ENCODE data around the gene NPIPB6. TPM values are rescaled to one million over a fixed set of nuclear protein-coding genes. Genes with fewer than 3 reads are reported as not detected.

The NPIPB6 gene
- total RNA-seq, 2 experiments from 2014 or later = 1.1 to 2.1 TPM

DNA sequence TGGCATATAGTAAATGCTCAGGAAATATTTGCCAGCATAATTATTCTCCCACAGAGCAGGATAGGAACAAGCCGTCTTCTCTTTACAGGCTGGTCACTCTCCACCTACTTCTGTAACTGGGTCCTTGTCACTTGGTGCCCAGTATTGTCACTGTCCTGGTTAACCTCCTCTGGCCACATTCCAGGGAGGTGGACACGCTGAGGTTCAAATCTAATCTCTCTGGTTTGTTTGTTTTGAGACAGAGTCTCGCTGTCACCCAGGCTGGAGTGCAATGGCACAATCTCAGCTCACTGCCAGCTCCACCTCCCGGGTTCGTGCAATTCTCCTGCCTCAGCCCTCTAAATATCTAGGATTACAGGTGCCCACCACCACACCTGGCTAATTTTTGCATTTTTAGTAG, 55.4 kb downstream of the NPIPB6 start:
- CTCF ChIA-PET = interaction anchor here (0.6 to 9.0 kb wide), 2 partner anchors 12 to 29 kb away, joined by 3 to 70 read pairs; no protein-coding TSS in a partner anchor
- POLR2A ChIA-PET = no interaction called here

DNA sequence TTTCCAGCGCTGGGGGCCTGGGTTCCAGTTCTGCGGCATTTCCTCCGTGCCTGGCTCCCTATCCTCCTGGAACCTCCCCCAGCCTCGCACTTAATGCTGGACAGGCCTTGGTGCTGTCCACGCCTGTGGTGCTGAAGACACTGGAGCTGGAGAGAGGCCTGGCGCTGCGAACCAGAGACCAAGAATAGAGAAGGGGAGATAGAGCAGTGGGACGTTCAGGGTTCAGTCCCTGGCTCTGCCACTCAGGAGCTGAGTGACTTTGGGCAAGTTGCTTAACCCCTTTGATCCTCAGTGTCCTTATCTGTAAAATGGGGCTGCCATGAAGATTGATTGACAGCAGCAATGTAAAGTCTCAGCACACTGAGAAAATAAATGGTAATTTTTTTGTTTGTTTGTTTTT, 59.1 kb downstream of the NPIPB6 start:
- CTCF ChIA-PET = interaction anchor here (0.8 to 1.3 kb wide), 3 partner anchors 13 to 234 kb away, joined by 3 to 4 read pairs (median 3); no protein-coding TSS in a partner anchor
- POLR2A ChIA-PET = no interaction called here

DNA sequence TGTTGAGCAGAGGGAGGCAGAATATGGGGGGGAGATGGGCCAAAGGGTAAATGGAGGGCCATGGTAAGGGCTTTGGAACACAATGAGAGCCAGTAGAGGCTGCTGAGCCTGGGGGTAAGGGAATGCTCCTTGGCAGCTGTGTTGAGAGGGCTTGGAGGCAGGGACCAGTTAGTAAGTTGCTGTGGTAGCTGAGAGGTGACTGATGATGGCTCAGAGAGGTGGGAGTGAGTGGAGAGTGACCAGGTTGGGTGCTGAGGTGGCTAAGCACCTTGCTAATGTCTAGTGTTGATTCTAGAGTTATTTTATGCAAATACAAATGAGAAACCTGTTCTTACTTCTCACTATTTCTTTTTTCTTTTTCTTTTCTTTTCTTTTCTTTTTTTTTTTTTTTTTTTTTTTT, 60.2 kb downstream of the NPIPB6 start:
- POLR2A ChIA-PET = interaction anchor here (0.6 to 0.7 kb wide), 2 partner anchors 19 to 25 kb away, joined by 3 to 7 read pairs; no protein-coding TSS in a partner anchor
- CTCF ChIA-PET = interaction anchor here (0.5 to 1.0 kb wide), 6 partner anchors 9 to 213 kb away, joined by 3 to 4 read pairs (median 3); no protein-coding TSS in a partner anchor

DNA sequence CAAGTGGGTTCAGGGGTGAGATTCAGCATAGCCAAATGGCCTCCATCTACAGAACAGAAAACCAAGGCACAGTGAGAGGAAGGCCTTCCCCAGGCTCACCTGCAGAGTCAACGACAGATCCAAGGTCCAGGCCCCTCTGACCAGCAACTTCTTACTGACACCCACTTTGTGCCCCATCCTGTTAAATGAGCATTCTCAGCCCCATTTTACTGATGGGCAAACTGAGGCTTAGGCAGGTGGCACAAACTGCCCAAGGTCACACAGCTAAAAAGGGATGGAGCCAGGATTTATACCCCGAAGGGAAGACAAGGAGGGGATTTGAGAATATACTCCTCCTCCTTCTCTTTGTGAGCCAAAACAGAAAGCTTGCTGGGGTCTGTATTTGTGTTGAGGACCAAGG, 61.7 kb downstream of the NPIPB6 start:
- POLR2A ChIA-PET = no interaction called here
- CTCF ChIA-PET = interaction anchor here (0.5 to 1.6 kb wide), 4 partner anchors 15 to 672 kb away, joined by 3 to 5 read pairs (median 4); no protein-coding TSS in a partner anchor

DNA sequence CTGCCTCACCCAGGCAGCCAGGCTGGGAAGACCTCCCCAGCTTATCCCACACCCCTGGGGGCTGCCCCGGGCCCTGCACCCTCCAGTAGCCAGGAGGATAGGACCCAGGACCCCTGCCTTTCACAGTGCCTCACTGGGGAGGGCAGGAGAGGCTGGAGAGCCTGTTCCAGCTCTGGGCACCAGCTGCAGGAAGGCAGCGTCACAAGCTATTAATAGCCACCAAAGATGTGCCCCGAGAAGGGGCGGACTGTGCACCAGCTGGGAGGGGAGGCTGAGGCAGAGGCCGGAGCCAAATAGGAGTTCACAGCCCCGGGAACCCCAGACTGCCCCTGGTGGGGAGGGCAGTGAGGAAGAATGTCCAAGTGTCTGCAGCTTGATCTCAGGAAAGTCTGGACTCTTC, 62.2 kb downstream of the NPIPB6 start:
- CTCF ChIA-PET = interaction anchor here (1.1 to 1.6 kb wide), 3 partner anchors 16 to 23 kb away, joined by 4 to 6 read pairs (median 5); no protein-coding TSS in a partner anchor
- POLR2A ChIA-PET = no interaction called here

DNA sequence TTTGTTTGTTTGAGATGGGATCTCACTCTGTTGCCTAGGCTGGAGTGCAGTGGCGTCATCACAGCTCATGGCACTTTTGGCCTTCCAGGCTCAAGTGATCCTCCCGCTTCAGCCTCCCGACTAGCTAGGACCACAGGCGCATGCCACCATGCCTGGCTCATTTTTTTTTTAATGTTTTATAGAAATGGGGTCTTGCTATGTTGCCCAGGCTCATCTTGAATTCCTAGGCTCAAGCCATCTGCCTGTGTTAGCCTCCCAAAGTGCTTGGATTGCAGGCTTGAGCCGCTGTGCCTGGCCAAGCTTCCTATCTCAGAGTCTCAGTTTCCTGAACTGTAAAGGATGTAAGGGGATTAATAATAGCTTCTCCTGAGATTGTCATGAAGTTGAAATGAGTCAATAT, 63.0 kb downstream of the NPIPB6 start:
- CTCF ChIA-PET = interaction anchor here (1.0 to 1.6 kb wide), 5 partner anchors 9 to 22 kb away, joined by 3 to 6 read pairs (median 4); no protein-coding TSS in a partner anchor
- POLR2A ChIA-PET = no interaction called here

DNA sequence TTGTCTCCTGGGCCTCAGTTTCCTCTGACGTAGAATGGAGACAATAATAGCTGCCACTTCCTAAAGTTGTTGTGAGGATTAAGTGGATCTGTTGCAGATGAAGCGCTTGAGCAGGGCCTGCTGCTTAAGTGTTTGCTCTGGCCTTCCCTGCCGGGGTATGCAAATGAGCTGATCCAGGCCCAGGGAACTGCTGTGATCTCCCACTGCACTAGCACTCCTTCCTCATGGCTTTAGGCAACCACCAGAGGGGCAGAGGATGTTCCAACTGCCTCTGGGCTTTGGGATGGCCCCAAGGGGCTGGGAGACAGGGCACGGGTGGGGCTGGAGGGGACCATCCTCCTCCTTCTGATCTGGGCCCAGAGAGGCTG, 64.8 kb downstream of the NPIPB6 start:
- ChIA-PET POLR2A (no interaction called here), CTCF (interaction anchor here (1.1 to 2.4 kb wide), 5 partner anchors 13 to 28 kb away, joined by 3 to 9 read pairs (median 5); no protein-coding TSS in a partner anchor)

DNA sequence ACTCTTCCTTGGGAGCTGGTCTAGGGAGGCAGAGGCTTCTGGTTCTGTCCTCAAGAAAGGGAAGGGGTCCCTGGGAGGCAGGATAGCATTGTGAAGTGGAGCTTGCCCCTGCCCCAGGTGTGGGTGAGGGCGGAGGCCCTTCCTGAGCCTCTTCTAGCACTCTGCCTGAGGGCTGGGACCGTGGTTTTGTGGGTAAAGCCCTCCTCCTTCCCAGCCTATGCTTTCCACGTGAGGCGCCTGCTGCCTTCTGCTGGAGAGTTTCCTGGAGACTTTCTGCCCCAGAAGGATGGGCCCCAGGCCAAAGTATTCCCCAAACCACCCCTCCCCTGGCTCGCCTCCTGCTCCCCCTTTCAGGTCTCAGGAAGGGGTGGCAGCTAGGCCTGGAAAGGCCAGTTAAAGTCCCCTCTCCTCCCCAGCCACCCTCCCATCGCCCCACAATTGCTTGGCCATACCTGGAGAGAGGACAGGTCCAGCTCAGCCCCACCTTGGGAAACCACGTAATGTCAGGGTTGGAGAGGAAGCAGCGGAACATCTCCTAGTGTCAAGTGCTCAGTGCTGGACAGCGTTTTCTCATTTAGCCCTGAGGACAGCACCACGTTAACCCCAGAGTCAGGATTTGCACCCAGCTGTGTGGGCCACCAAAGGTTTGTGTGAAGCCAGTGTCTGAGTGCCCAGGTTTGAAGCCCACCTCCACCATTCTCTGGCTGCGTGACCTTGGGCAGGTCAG, 65.4 kb downstream of the NPIPB6 start:
- CTCF ChIA-PET = interaction anchor here (0.7 to 2.4 kb wide), 7 partner anchors 13 to 29 kb away, joined by 3 to 9 read pairs (median 4); no protein-coding TSS in a partner anchor
- POLR2A ChIA-PET = no interaction called here

DNA sequence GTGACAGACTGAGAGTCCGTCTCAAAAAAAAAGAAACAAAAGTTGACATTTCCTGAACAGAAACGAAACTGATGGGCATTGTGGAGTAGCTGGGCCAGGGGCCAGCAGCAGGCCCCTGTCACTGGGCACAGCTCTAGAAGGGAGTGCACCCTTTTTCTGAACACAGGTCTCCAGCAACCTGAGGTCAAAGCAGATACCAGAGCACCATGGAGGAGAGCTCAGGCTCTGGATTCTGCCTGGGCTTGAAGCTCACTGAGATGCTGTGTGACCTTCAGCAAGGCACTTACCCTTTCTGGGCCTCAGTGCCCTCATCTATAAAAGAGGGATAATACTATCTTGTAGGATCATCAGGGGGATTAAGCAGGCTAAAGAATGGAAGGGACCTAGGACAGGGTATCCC, 66.0 kb downstream of the NPIPB6 start:
- ChIA-PET POLR2A (no interaction called here), CTCF (interaction anchor here (0.7 to 2.4 kb wide), 7 partner anchors 14 to 29 kb away, joined by 3 to 9 read pairs (median 4); no protein-coding TSS in a partner anchor)

DNA sequence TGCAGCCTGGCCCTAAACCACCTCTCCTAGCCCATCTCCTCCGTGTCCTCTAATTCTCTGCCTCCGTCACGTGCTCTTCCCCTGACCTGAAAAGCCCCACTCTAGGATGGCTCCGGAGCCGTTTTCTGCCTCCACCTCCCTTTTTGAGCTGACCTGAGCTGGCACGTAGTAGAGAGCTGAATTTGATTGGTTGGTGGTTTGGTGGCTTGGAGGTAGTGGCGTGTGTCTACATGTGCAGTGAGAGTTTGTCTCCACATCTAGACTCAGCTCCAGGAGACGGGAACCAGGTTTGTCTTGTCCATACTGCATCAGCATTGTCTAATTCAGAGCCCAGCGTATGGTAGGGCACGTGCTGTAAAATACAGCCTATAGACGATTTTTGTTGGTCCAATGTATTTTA, 68.0 kb downstream of the NPIPB6 start:
- CTCF ChIA-PET = interaction anchor here (0.8 to 2.1 kb wide), 3 partner anchors 8 to 22 kb away, joined by 3 to 7 read pairs (median 5); no protein-coding TSS in a partner anchor
- POLR2A ChIA-PET = interaction anchor here (0.9 kb wide), 1 partner anchor 15 kb away, joined by 10 read pairs; no protein-coding TSS in a partner anchor

DNA sequence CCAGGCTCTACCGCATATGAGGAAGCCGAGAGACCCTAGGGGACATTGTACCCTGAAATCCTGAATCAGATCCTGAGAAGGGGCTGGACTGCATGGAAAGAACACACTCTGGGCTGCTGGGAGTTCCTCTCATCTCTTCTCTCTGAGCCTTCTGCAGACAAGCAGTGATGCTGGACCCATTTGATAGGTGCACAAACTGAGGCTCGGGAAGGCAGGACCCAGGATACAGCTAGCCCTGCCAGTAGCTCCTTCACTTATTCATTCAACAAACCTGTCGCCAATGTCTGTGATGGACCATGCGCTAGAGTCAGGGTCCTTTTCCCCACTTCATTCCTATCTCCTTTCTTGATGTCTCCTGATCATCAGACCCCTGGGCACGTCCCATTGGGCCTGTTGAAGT, 69.1 kb downstream of the NPIPB6 start:
- CTCF ChIA-PET = interaction anchor here (1.0 to 1.9 kb wide), 6 partner anchors 9 to 27 kb away, joined by 3 to 7 read pairs (median 4); no protein-coding TSS in a partner anchor
- POLR2A ChIA-PET = no interaction called here

DNA sequence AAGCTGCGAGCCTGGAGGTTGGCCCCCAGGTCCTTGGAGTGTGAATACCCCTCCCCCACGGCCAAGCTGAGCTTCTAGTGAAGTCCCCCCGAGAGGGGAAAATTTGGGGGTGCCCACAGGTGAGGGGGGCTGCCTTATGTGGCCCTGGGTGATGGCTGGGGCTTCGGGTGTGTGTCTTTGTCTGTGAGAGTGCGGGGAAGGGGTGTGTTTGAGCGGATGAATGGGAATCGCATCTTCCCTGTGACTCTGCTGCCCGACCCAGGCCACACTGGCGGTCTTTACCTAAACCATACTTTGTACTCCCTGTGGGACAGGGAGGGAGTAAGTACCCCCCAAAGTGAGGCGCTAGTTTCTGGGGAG, 69.7 kb downstream of the NPIPB6 start:
- CTCF ChIA-PET = interaction anchor here (1.0 to 2.5 kb wide), 7 partner anchors 10 to 28 kb away, joined by 3 to 16 read pairs (median 4); no protein-coding TSS in a partner anchor
- POLR2A ChIA-PET = interaction anchor here (0.6 to 1.2 kb wide), 3 partner anchors 17 to 28 kb away, joined by 3 to 5 read pairs (median 3); no protein-coding TSS in a partner anchor

DNA sequence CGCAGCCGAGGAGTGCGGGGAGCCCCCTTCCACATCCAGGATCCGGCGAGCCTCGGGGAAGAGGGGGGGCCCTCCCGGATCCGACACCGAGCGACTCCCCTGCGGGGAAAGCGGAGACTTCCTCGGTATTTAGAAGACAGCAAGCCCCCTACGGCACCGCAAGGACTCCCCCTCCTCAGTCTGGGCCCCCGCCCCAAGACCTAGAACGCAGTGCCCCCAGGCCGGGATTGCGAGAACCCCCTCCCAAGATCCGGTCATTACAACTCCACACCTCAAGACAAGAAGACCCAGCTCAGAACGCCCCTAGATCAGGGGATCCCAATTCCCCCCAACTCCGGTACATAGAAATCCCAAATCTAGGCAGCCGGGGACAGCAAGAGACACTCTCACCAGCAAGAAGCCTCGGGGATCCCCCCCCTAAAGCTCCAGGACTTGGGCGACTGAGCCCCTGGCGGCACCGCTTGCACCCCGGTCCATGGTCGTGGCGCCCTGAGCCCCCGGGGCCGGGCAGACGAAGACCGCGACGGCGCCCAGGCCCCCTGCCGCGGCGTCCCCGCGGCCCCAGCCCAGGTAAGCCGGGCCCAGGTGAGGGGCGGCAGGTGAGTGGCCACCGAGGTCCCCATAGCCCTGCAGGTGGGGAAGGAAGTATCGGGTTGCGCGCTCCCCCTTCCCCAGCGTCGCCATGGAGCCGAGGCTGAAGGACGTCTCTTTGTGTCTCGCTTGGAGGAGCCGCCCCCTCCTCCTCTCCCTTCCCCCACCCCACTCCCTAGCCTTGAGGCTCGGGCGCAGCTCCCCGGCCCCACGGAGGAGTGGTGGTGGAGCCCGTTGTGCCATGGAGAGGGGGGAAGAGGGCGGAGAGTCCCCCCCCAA, 70.3 kb downstream of the NPIPB6 start:
- POLR2A ChIA-PET = interaction anchor here (0.6 to 1.2 kb wide), 3 partner anchors 18 to 28 kb away, joined by 3 to 5 read pairs (median 3); no protein-coding TSS in a partner anchor

More for the DNA sequence above, 70.3 kb downstream of the NPIPB6 start:
- CTCF ChIA-PET = interaction anchor here (0.5 to 2.5 kb wide), 7 partner anchors 10 to 110 kb away, joined by 3 to 16 read pairs (median 4); no protein-coding TSS in a partner anchor

Other genes starting within 250 kb of the NPIPB6 start
- 100 to 1,000 TPM; 224 to 228 TPM for gene XPO6, start 151.5 kb downstream of the NPIPB6 start, total RNA-seq
- gene SBK1, start 71.0 kb downstream of the NPIPB6 start, total RNA-seq = 1 to 10 TPM; 2.6 to 2.7 TPM
- 10 to 100 TPM; 36.6 to 55.3 TPM for gene EIF3CL, start 40.3 kb upstream of the NPIPB6 start, total RNA-seq
- gene NPIPB7, start 108.8 kb upstream of the NPIPB6 start, total RNA-seq = under 1 TPM in 1 of 2 experiments, not detected in 1; 0.25 TPM
- gene CLN3, start 128.6 kb upstream of the NPIPB6 start, total RNA-seq = 10 to 100 TPM; 35.9 to 39.7 TPM
- gene APOBR, start 131.1 kb upstream of the NPIPB6 start, total RNA-seq = 1 to 10 TPM; 8.2 to 8.4 TPM
- gene IL27, start 143.3 kb upstream of the NPIPB6 start, total RNA-seq = not detected
- gene NUPR1, start 175.5 kb upstream of the NPIPB6 start, total RNA-seq = not detected
- gene SGF29, start 190.4 kb upstream of the NPIPB6 start, total RNA-seq = 10 to 100 TPM; 29.6 to 33.0 TPM
- gene SULT1A2, start 233.5 kb upstream of the NPIPB6 start, total RNA-seq = under 1 TPM; 0.23 to 0.36 TPM
- gene SULT1A1, start 246.5 kb upstream of the NPIPB6 start, total RNA-seq = 10 to 100 TPM in 1 of 2 experiments, 1 to 10 TPM in 1; 8.7 to 10.0 TPM

All from activated CD8-positive, alpha-beta memory T cell treated with anti-CD3 and anti-CD28 coated beads for 36 hours (primary cell).